Measurements from ENCODE around the gene LILRA5.
"Not testable (repeated sequence)": the region's sequence is repeated elsewhere in the genome, so short reads cannot be mapped to it uniquely, and the experiment has no call there.

DNA sequence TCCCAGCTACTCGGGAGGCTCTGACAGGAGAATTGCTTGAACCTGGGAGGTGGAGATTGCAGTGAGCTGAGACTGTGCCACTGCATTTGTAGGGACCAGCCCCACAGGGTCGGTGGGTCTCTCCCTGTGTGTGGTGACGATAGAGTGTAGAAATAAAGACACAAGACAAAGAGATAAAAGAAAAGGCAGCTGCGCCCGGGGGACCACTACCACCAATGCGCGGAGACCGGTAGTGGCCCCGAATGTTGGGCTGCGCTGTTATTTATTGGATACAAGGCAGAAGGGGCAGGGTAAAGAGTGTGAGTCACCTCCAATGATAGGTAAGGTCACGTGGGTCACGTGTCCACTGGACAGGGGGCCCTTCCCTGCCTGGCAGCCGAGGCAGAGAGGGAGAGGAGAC lies 9.3 kb upstream of the LILRA5 start:
- not testable (repeated sequence) for TF ChIP-seq EZH2 (IDR thresholded peaks at IDR 0.05; ENCODE audit: borderline replicate concordance, low read depth, low read length, poor library complexity, severe bottlenecking)
- TF ChIP-seq, protein P1, sequence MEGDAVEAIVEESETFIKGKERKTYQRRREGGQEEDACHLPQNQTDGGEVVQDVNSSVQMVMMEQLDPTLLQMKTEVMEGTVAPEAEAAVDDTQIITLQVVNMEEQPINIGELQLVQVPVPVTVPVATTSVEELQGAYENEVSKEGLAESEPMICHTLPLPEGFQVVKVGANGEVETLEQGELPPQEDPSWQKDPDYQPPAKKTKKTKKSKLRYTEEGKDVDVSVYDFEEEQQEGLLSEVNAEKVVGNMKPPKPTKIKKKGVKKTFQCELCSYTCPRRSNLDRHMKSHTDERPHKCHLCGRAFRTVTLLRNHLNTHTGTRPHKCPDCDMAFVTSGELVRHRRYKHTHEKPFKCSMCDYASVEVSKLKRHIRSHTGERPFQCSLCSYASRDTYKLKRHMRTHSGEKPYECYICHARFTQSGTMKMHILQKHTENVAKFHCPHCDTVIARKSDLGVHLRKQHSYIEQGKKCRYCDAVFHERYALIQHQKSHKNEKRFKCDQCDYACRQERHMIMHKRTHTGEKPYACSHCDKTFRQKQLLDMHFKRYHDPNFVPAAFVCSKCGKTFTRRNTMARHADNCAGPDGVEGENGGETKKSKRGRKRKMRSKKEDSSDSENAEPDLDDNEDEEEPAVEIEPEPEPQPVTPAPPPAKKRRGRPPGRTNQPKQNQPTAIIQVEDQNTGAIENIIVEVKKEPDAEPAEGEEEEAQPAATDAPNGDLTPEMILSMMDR (conservative IDR thresholded peaks at IDR 0.05; ENCODE audit: low read depth, low read length) = not testable (repeated sequence)
